GM10266 (cell line): ENCODE results near the gene MRFAP1.

Source experiments
- DNase-seq: peaks from one replicate; pipeline ENCODE4 v3.0.0; 2012; ENCODE audit errors: extremely low spot score
- CTCF ChIP-seq: IDR thresholded peaks from 2 replicates; pipeline ENCODE4 v1.5.1; 2012; ENCODE audit warnings: mild to moderate bottlenecking, low read depth; ENCODE audit not compliant: control insufficient read depth, insufficient read depth; ENCODE audit errors: missing control alignments

MRFAP1 gene

DNA sequence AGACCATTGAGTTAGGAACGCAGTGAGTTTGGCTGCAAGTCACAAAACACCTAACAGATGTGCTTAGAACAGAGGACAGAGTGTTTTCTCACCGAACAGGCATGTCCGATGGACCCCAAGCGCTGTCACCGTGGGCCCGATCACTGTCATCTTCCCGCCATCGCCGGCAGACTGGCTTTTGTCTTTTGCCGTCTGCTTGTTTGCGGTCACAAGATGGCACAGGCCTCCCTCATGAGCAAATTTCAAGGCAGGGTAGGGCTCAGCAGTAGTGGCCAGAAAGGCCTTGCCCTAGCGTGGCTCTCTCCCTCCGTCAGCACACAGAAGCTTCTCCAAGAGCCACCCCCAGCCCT lies 21.4 kb upstream of the MRFAP1 start:
- no peak for DNase-seq
- TF ChIP-seq CTCF: no peak

- no peak for DNase-seq
- TF ChIP-seq CTCF: no peak
These were observed 20.8 kb upstream of the MRFAP1 start for GRCh38 chr4:6619466-6620255.

DNA sequence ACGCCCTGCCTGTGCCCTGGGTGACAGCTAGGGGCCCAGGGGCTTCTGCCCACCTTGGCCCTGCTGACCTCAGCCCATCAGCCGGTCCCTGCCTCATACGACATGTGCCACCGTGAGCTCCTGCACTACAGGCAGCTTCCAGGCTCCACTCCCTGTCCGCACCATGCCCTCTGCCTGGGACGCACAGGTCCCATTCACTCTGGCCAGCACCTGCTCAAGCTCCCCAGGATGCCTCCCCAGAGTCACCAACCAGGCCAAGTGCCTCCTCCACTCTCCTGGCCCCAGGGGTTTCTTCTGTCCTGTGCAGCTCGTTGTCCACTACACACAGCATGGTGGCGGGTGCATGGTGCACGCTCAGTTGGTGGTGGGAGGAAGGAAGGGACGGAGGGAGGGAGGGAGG lies 20.2 kb upstream of the MRFAP1 start:
- TF ChIP-seq CTCF: no peak

GRCh38 chr4:6620891-6621555 lies 19.5 kb upstream of the MRFAP1 start:
- no peak for TF ChIP-seq CTCF
- no peak for DNase-seq

More for the DNA sequence above, 20.2 kb upstream of the MRFAP1 start:
- DNase-seq: no peak

- no peak for TF ChIP-seq CTCF
- DNase-seq: no peak
These were observed 18.9 kb upstream of the MRFAP1 start for GRCh38 chr4:6621556-6621927.

DNA sequence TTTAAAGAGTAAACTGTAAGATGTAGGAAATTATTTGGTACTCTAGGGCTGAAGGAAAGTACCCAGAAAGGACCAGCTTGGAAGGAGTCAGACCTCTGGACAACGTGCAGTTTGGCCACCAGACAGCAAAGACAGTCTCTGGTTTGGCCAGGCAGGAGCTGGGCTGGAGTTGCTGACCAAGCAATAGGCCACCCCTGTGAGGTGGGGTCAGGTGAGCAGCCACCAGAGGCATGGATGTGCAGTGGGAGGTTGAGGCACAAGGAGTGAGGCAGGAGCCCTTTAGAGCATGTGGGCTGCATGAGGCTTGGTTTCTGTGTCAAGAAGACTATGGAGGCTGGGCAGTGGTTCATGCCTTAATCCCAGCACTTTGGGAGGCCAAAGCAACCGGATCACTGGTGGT lies 17.7 kb upstream of the MRFAP1 start:
- no peak for DNase-seq
- no peak for TF ChIP-seq CTCF

DNA sequence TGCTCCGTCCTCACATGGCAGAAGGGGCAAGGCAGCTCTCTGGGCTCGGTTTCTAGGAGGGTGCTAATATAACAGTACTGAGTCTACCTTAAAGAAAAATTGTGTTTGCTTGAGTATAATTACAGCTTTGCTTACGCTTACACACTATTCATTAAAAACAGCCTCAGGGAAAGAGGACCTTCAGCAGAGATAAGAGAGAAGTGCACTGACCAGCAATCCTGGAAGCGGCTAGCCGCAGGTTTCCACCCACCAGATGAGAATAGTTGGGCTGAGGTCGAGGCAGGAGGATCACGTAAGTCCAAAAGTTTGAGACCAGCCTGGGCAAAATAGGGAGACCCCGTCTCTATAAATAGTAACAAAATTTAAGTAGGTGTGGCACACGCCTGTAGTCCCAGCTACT lies 15.2 kb upstream of the MRFAP1 start:
- DNase-seq: no peak
- no peak for TF ChIP-seq CTCF
